Bronchial epithelial cell (primary cell): ENCODE results near the gene ZNF805. TPM values are rescaled to one million over a fixed set of nuclear protein-coding genes. Genes with fewer than 3 reads are reported as not detected.

ENCODE experiments used
- DNase-seq: peaks from one replicate; pipeline ENCODE4 v3.0.0-alpha.2; 2010; ENCODE audit warnings: low read depth
- FAIRE-seq: peaks from 2 replicates; lab custom pipeline; 2011; peaks lifted over from hg19 to GRCh38; lab: Jason Lieb, UNC
- H3K27me3 ChIP-seq: 2 replicates; pipeline ENCODE4 v1.5.1; 2011; ENCODE audit warnings: low read length; ENCODE audit not compliant: control insufficient read depth, insufficient read depth
- H3K36me3 ChIP-seq: 2 replicates; pipeline ENCODE4 v1.5.1; 2011; ENCODE audit warnings: low read length; ENCODE audit not compliant: control insufficient read depth, insufficient read depth
- H3K4me3 ChIP-seq: 2 replicates; pipeline ENCODE4 v1.5.1; 2011; ENCODE audit warnings: mild to moderate bottlenecking, low read depth, low read length, control low read depth
- CTCF ChIP-seq: IDR thresholded peaks from 2 replicates; pipeline ENCODE4 v1.5.1; 2011; ENCODE audit warnings: mild to moderate bottlenecking, moderate library complexity, low read length, control low read depth, inconsistent platforms; ENCODE audit not compliant: insufficient read depth, severe bottlenecking
- total RNA-seq: library from RNA; depleted of rRNA; stranded (reverse); fragments of >200 nt; gene quantifications from 2 replicates; pipeline ENCODE4 v1.2.1, GENCODE V29; 2014

The ZNF805 gene
- total RNA-seq, 1 donor from 2014 or later = 27.9 TPM

DNA sequence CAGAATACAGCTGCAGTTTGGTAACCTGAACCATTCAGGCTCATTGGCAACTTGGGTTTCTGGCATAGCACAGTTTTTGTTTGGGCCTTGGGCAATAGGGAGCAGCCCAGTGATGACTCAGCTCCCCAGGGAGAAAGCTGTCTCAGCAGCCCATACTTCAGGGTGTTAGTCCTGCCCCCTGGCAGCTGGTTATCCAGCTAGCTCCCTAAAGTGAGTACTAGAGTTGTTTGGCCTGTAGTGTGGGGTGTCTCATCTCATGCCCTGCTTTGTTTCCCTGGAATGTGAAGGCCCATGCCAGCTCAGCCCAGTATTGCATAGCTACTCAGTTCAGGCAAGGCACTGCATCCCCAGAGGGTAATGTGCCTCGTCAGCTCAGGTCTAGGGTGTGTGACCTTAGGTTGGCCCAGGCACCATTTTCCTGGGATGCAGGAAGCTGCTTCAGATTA, 61.6 kb downstream of the ZNF805 start:
- Histone ChIP-seq H3K4me3 (no peak overlapping the region), H3K27me3 (no peaks in the 10 kb centered on the region), H3K36me3 (no peaks in the 10 kb centered on the region)
- FAIRE-seq (peak; percentile 95), DNase-seq (peak; percentile 98)
- TF ChIP-seq CTCF = peak; percentile 32

DNA sequence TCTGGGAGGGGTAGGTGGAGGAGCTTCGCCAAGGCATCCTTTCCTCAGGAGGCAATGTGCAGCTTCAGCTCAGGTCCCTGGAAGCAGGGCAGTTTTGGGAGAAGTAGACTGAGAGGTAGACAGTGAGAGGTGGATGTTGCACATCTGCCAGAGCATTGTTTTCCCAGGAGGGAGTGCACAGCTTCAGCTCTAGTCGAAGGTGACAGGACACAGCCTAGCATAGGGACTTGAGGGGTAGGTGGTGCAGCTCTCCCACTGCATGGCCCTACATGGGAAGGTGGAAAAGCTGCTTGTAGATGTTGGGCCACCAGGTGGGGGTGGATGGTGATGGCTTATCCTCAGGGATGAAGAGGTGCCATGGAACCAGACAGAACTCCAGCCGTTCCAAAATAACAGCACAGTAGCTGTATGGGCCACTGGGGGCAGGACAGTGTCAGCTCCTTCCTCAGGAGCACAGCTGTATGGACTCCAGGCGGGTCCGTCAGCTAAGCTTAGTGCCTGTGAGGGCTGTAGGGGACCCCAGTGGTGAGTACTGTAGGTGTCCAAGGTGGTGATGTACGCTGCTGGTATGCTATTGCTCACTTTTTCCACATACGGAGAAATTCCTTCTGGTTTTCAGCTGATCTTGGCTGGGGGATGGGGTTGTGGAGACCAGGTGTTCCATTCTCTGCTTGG, 62.4 kb downstream of the ZNF805 start:
- H3K27me3 ChIP-seq = no peaks in the 10 kb centered on the region
- no peak overlapping the region for H3K4me3 ChIP-seq
- TF ChIP-seq CTCF = peak; percentile 3
- DNase-seq (no peak), FAIRE-seq (no peak)
- no peaks in the 10 kb centered on the region for H3K36me3 ChIP-seq

Other genes with a start within 250 kb of the ZNF805 start
- not detected in 2 replicates for gene USP29, start 120.6 kb upstream of the ZNF805 start, total RNA-seq
- gene ZIM3, start 95.4 kb upstream of the ZNF805 start, total RNA-seq = not detected in 2 replicates
- gene DUXA, start 73.1 kb upstream of the ZNF805 start, total RNA-seq = not detected in 2 replicates
- 43.1 and 46.1 TPM in 2 replicates for gene ZNF264, start 49.1 kb upstream of the ZNF805 start, total RNA-seq
- 1.3 and 1.6 TPM in 2 replicates for gene AURKC, start 9.6 kb upstream of the ZNF805 start, total RNA-seq
- 126 and 131 TPM in 2 replicates for gene ZNF460, start 39.9 kb downstream of the ZNF805 start, total RNA-seq
- gene ZNF543, start 79.8 kb downstream of the ZNF805 start, total RNA-seq = 13.2 and 14.7 TPM in 2 replicates
- 12.7 and 13.7 TPM in 2 replicates for gene ZNF304, start 110.6 kb downstream of the ZNF805 start, total RNA-seq
- 13.7 and 16.5 TPM in 2 replicates for gene TRAPPC2B, start 122.9 kb downstream of the ZNF805 start, total RNA-seq
- 3.6 and 3.9 TPM in 2 replicates for gene ZNF547, start 122.9 kb downstream of the ZNF805 start, total RNA-seq
- 30.1 and 31.9 TPM in 2 replicates for gene ZNF548, start 149.2 kb downstream of the ZNF805 start, total RNA-seq
- gene ZNF17, start 170.5 kb downstream of the ZNF805 start, total RNA-seq = 9.0 and 11.3 TPM in 2 replicates
- gene ZNF749, start 194.7 kb downstream of the ZNF805 start, total RNA-seq = 18.4 and 23.2 TPM in 2 replicates
- 0.53 and 1.2 TPM in 2 replicates for gene VN1R1, start 216.5 kb downstream of the ZNF805 start, total RNA-seq
- gene ZNF772, start 236.9 kb downstream of the ZNF805 start, total RNA-seq = 11.8 and 24.3 TPM in 2 replicates
- gene ZNF419, start 247.1 kb downstream of the ZNF805 start, total RNA-seq = 17.6 and 33.8 TPM in 2 replicates